Neutrophil (primary cell): Measurements from ENCODE around the gene KCNN2.

Experiments used
- H3K27ac ChIP-seq: fragments of 200-600 bp; sonication (generic); 2 replicates; pipeline ENCODE4 v1.5.1; 2016; ENCODE audit warnings: mild to moderate bottlenecking, moderate library complexity
- H3K27me3 ChIP-seq: fragments of 200-600 bp; sonication (generic); 2 replicates; pipeline ENCODE4 v1.6.0; 2016; ENCODE audit warnings: mild to moderate bottlenecking
- H3K36me3 ChIP-seq: fragments of 200-600 bp; sonication (generic); 2 replicates; pipeline ENCODE4 v1.5.1; 2017
- H3K4me1 ChIP-seq, 2 experiments: fragments of 200-600 bp in 1 of 2; sonication (generic) in 1 of 2; 1 replicate in 1 of 2; 2 replicates in 1 of 2; pipeline versions ENCODE4 v1.5.1 to v1.6.1; 2013 to 2016; ENCODE audit warnings: low read depth in 1 of 2, low read length in 1 of 2, mild to moderate bottlenecking in 1 of 2, moderate library complexity in 1 of 2; ENCODE audit not compliant: control insufficient read depth in 1 of 2, insufficient read depth in 1 of 2
- H3K4me3 ChIP-seq, 2 experiments: fragments of 200-600 bp in 1 of 2; sonication (generic) in 1 of 2; 1 replicate in 1 of 2; 2 replicates in 1 of 2; pipeline ENCODE4 v1.5.1; 2013 to 2016; ENCODE audit warnings: low read depth in 1 of 2, low read length in 1 of 2, mild to moderate bottlenecking in 1 of 2, moderate library complexity in 1 of 2
- H3K9me3 ChIP-seq: fragments of 200-600 bp; sonication (generic); 2 replicates; pipeline ENCODE4 v1.5.1; 2016
- CTCF ChIP-seq: fragments of 200-600 bp; sonication (generic); IDR thresholded peaks from 2 replicates; pipeline ENCODE4 v1.5.1; 2016; ENCODE audit warnings: antibody characterized with exemption

The KCNN2 gene

GRCh38 chr5:114449860-114450421 is 88.1 kb downstream of the KCNN2 start:
- no peaks in the 10 kb centered on the region for H3K36me3 ChIP-seq
- H3K4me1 ChIP-seq, result no peaks in the 10 kb centered on the region
- TF ChIP-seq CTCF, result no peak
- H3K4me3 ChIP-seq, result no peak overlapping the region
- H3K27me3 ChIP-seq, result no peaks in the 10 kb centered on the region
- no peak overlapping the region for H3K27ac ChIP-seq
- H3K9me3 ChIP-seq, result no peaks in the 10 kb centered on the region

- Histone ChIP-seq H3K36me3 (no peaks in the 10 kb centered on the region), H3K27me3 (no peaks in the 10 kb centered on the region), H3K4me3 (no peak overlapping the region), H3K27ac (no peak overlapping the region), H3K9me3 (no peaks in the 10 kb centered on the region), H3K4me1 (no peaks in the 10 kb centered on the region)
- no peak for TF ChIP-seq CTCF
Measured at GRCh38 chr5:114450437-114450836, 88.6 kb downstream of the KCNN2 start.

GRCh38 chr5:114458726-114459125 is 96.9 kb downstream of the KCNN2 start:
- no peak for TF ChIP-seq CTCF
- no peaks in the 10 kb centered on the region for H3K4me1 ChIP-seq

GRCh38 chr5:114467171-114467570 is 105.3 kb downstream of the KCNN2 start:
- Histone ChIP-seq H3K27ac (no peak overlapping the region), H3K4me3 (no peak overlapping the region), H3K36me3 (no peaks in the 10 kb centered on the region), H3K9me3 (no peaks in the 10 kb centered on the region), H3K4me1 (no peaks in the 10 kb centered on the region), H3K27me3 (no peaks in the 10 kb centered on the region)
- TF ChIP-seq CTCF, result no peak

More at GRCh38 chr5:114458726-114459125, 96.9 kb downstream of the KCNN2 start:
- Histone ChIP-seq H3K27ac (no peak overlapping the region), H3K4me3 (no peak overlapping the region), H3K9me3 (no peaks in the 10 kb centered on the region), H3K36me3 (no peaks in the 10 kb centered on the region), H3K27me3 (no peaks in the 10 kb centered on the region)

GRCh38 chr5:114467729-114468128 is 105.9 kb downstream of the KCNN2 start:
- no peaks in the 10 kb centered on the region for H3K9me3 ChIP-seq
- no peaks in the 10 kb centered on the region for H3K36me3 ChIP-seq
- TF ChIP-seq CTCF, result no peak
- H3K4me3 ChIP-seq, result no peak overlapping the region
- H3K27me3 ChIP-seq, result no peaks in the 10 kb centered on the region
- H3K4me1 ChIP-seq, result no peaks in the 10 kb centered on the region
- H3K27ac ChIP-seq, result no peak overlapping the region

GRCh38 chr5:114469372-114469771 is 107.5 kb downstream of the KCNN2 start:
- no peak overlapping the region for H3K27ac ChIP-seq

More at GRCh38 chr5:114469372-114469771, 107.5 kb downstream of the KCNN2 start:
- TF ChIP-seq CTCF, result no peak
- no peaks in the 10 kb centered on the region for H3K36me3 ChIP-seq
- no peaks in the 10 kb centered on the region for H3K4me1 ChIP-seq
- H3K27me3 ChIP-seq, result no peaks in the 10 kb centered on the region
- H3K4me3 ChIP-seq, result no peak overlapping the region
- H3K9me3 ChIP-seq, result no peaks in the 10 kb centered on the region
